ENCODE data around the gene ZIC1. TPM values are rescaled to one million over a fixed set of nuclear protein-coding genes. Genes with fewer than 3 reads are reported as not detected.

Gene ZIC1
- total and polyA plus RNA-seq, 9 of the 15 experiments (the other 6 are each of a cell fraction or from before 2014, with no cell fraction given), result 0.21 to 0.42 TPM; not detected in 7

DNA sequence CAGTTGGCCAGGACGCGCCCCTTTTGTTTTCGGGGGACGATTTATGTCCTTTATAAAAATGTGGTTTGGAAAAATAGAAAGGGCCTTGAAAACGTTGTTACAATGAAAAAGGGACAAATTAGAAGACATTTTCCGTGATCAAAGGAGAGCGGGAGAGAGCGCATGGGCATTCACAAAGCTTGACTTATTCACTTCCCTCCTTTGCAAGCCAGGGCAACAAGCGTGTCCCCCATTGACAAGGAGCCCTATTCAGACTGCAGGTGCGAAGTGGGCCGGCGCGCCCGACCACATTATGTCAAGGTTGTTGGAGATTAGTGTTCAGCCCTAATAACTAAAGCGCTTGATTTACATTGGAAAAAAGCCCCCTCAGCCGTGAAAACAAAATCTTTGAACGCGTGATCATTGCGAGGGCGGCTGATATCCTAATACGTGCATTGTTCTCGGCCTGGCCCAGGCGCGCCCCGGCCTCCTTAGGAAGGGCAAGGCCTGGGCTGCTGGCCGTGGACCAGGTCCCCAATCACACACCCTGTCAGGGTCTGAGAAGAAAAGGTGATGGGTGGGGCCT is 28.7 kb upstream of the ZIC1 start (continued):
- TF ChIP-seq, protein P1, sequence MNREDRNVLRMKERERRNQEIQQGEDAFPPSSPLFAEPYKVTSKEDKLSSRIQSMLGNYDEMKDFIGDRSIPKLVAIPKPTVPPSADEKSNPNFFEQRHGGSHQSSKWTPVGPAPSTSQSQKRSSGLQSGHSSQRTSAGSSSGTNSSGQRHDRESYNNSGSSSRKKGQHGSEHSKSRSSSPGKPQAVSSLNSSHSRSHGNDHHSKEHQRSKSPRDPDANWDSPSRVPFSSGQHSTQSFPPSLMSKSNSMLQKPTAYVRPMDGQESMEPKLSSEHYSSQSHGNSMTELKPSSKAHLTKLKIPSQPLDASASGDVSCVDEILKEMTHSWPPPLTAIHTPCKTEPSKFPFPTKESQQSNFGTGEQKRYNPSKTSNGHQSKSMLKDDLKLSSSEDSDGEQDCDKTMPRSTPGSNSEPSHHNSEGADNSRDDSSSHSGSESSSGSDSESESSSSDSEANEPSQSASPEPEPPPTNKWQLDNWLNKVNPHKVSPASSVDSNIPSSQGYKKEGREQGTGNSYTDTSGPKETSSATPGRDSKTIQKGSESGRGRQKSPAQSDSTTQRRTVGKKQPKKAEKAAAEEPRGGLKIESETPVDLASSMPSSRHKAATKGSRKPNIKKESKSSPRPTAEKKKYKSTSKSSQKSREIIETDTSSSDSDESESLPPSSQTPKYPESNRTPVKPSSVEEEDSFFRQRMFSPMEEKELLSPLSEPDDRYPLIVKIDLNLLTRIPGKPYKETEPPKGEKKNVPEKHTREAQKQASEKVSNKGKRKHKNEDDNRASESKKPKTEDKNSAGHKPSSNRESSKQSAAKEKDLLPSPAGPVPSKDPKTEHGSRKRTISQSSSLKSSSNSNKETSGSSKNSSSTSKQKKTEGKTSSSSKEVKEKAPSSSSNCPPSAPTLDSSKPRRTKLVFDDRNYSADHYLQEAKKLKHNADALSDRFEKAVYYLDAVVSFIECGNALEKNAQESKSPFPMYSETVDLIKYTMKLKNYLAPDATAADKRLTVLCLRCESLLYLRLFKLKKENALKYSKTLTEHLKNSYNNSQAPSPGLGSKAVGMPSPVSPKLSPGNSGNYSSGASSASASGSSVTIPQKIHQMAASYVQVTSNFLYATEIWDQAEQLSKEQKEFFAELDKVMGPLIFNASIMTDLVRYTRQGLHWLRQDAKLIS (CRISPR knock-in tag; IDR thresholded peaks at IDR 0.05), result no peak
- no peak for TF ChIP-seq CBFA2T3 (IDR thresholded peaks at IDR 0.05)
- TF ChIP-seq U2AF1 (optimal IDR thresholded peaks at IDR 0.05; ENCODE audit: low read depth, low read length), result no peak
- no peak for TF ChIP-seq NFE2L1 (tag; IDR thresholded peaks at IDR 0.05; ENCODE audit: borderline replicate concordance, low read depth)
- TF ChIP-seq, protein P2, sequence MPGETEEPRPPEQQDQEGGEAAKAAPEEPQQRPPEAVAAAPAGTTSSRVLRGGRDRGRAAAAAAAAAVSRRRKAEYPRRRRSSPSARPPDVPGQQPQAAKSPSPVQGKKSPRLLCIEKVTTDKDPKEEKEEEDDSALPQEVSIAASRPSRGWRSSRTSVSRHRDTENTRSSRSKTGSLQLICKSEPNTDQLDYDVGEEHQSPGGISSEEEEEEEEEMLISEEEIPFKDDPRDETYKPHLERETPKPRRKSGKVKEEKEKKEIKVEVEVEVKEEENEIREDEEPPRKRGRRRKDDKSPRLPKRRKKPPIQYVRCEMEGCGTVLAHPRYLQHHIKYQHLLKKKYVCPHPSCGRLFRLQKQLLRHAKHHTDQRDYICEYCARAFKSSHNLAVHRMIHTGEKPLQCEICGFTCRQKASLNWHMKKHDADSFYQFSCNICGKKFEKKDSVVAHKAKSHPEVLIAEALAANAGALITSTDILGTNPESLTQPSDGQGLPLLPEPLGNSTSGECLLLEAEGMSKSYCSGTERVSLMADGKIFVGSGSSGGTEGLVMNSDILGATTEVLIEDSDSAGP (CRISPR knock-in tag; IDR thresholded peaks at IDR 0.05), result no peak
- no peak for TF ChIP-seq GATA2 (CRISPR knock-in tag; IDR thresholded peaks at IDR 0.05)
